Stimulated activated CD4-positive, alpha-beta T cell treated with anti-CD3 and anti-CD28 coated beads, Interleukin-1b, Interleukin-23, amount 100 ng/mL, for 24 hours (primary cell): Measurements from ENCODE around the gene TNS2.
"Not testable (repeated sequence)": the region's sequence is repeated elsewhere in the genome, so short reads cannot be mapped to it uniquely, and the experiment has no call there.

Experiments
- DNase-seq, 4 experiments: peaks; one replicate each; pipeline ENCODE4 v3.0.0-alpha.2; 2020; ENCODE audit warnings: low read depth in 4 of 4, low spot score in 1 of 4

The TNS2 gene

DNA sequence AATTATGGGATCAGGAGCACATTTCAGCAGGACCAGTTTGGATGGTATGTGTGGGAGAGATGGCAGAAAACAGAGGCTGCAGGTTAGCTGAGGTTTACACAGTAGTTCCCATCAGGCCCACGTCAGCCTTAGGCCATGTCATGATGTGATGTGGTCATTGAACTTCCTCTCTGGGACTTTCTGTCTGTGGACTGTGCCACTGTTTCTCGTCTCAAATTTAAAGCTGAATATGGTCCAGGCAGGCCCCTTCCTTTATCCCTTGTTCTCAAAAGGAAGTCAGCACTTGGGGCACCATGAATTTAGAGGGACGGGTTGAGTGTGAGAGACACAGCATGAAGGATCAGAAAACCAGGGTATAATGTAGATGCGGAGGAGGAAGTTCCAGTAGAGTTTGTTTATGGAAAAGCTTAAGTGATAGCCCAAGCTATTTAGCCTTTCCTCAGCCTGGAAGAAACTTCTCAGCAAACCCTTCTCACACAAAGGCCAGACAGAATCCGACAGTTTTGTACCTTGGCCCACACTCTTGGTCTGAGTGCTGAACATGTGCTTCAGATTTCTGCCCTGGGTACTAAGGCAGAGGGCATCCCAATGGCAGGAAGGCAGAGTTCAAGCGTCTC, 44.0 kb downstream of the TNS2 start:
- DNase-seq: no peak

GRCh38 chr12:53094394-53094787, 44.5 kb downstream of the TNS2 start:
- DNase-seq: no peak

GRCh38 chr12:53094796-53095595, 45.1 kb downstream of the TNS2 start:
- DNase-seq: not testable (repeated sequence)

DNA sequence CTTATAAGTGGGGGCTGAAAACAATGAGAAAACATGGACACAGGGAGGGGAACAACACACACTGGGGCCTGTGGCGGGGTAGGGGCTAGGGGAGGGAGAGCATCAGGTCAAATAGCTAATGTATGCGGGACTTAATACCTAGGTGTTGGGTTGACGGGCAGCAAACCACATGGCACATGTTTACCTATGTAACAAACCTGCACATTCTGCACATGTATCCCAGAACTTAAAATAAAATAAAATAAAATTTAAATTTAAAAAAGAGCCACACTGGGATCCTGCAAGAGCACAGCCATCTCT, 45.7 kb downstream of the TNS2 start:
- not testable (repeated sequence) for DNase-seq

DNA sequence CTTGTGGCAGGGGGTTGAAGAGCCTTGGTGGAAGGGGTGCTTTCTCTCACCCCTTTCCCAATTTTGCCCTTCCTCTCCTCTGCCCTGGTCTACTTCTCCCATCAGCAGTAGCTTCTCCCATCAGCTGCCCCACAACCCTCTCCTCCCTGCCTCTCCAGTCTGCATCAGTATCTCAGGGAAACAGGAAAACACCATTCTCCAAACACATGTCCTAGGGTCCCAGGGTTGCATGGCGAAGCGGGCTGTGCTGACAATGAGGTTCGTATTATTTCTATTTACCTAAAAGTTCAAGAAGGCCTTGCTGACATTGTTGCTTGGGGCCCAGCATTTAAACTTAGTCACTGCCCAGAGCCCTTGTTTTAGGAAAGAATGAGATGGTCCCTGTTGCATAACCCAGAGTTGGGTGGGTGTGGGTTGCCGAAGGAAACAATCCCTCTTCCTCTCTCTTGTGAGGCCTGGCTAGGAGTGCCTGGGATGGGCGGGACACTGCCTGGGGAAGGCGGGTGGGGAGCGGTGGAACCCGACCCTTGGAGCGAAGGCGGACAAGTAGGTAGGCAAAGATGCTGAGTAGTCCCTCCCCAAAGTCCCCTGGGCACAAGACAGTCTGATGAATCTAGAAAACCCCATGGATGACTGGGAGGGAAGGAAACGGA, 46.4 kb downstream of the TNS2 start:
- no peak for DNase-seq

- no peak for DNase-seq
Measured at GRCh38 chr12:53096759-53097158, 46.9 kb downstream of the TNS2 start.

GRCh38 chr12:53097207-53097563, 47.3 kb downstream of the TNS2 start:
- no peak for DNase-seq

- peak in 2 of 4 experiments; percentile 37 to 61 for DNase-seq
Measured at GRCh38 chr12:53097564-53098353, 47.9 kb downstream of the TNS2 start, which contains the start of gene IGFBP6. IGFBP6 (plus strand) TSS chr12:53097667; CDS start chr12:53097718, 51 bp downstream.

- DNase-seq: no peak
Measured at GRCh38 chr12:53098354-53098981, 48.6 kb downstream of the TNS2 start.

DNA sequence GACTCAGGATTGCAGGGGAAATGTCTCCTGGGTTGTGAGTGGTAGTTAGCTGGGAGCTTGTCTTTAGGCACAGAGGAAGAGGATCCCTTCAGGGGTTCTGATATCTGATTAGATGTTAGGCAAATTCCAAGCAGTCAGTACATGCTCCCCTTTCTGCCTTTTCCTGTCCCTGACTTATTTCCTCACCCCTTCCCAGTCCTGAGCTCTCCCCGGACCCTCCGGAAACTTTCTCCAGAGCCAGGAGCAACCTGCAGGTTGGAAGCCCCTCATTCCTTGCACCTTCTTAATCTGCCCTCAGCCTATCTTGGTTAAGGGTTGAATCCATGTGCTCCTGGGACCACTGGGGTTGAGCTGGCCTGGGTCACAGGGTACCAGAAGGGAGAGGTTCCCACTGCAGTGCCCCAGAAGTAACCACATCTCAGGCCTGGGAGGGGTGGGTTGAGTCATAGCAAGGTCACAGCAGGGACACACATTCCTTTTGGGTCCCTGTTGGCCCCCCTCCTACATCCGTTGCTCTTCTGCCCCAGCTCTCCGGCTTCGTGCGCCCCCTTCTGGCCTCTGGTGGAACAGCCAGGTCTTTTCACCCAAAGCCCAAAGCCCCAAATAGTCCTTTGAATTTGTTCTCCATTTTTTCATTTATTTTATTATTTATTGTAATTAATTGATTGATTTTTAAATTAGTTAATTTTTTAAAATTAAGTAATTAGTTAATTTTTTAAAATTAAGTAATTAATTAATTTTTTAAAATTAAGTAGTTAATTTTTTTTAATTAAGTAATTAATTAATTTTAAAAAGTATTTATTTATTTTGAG, 49.4 kb downstream of the TNS2 start:
- DNase-seq: peak; percentile 78 to 84 (median 82)

DNA sequence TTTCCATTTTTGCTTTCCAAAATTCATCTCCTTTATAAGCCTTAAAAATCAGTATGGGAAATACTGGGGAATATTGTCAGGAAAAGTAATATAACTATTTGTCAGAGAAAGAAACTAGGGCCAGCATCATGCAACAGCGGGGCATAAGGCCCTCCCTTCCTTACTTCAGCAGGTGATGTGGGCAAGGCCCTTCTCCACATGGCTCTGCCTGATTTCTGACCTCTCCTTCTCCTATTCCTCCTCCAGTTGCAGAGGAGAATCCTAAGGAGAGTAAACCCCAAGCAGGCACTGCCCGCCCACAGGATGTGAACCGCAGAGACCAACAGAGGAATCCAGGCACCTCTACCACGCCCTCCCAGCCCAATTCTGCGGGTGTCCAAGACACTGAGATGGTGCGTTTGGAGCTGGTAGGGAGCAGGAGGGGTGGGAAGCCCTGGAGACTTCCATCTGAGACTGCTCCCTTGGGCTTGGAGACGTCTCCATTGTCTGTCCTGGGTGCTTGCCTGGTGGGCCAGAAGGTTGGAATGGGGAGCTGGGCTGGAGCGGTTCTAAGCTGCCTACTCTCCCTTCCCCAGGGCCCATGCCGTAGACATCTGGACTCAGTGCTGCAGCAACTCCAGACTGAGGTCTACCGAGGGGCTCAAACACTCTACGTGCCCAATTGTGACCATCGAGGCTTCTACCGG, 50.7 kb downstream of the TNS2 start:
- DNase-seq: no peak

GRCh38 chr12:53101266-53101665, 51.4 kb downstream of the TNS2 start:
- no peak for DNase-seq

DNA sequence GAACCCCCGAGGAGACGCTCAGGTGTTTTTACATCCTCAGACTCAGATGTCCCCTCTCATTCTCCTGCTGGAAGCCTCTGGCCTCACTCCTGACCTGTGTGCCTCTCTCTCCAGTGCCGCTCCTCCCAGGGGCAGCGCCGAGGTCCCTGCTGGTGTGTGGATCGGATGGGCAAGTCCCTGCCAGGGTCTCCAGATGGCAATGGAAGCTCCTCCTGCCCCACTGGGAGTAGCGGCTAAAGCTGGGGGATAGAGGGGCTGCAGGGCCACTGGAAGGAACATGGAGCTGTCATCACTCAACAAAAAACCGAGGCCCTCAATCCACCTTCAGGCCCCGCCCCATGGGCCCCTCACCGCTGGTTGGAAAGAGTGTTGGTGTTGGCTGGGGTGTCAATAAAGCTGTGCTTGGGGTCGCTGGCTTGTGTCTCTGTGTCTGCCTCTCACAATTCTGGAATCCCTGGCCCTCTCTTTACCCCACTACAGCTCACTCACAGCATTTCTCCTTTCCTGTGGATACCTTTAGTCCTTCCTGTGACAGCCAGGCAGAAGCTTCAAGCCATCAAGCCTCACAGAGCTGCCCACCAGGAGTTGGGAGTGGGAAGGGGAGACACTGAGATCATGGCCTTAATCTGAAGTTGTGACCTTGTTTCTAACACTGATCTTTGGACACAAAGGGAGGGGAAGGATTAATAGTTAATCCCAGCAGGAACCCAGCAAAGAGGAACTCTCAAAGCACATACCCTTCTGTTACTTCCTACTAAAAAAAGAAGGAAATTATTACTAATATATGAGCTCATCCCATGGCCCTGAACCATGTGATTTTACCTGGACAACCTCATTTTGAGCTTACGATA, 52.3 kb downstream of the TNS2 start:
- no peak for DNase-seq

GRCh38 chr12:53102883-53103807, 53.3 kb downstream of the TNS2 start, which contains the start of gene SOAT2:
SOAT2 (plus strand) TSS chr12:53103486; CDS start chr12:53103578, 92 bp downstream.
- peak in 2 of 4 experiments; percentile 25 to 32 for DNase-seq

DNA sequence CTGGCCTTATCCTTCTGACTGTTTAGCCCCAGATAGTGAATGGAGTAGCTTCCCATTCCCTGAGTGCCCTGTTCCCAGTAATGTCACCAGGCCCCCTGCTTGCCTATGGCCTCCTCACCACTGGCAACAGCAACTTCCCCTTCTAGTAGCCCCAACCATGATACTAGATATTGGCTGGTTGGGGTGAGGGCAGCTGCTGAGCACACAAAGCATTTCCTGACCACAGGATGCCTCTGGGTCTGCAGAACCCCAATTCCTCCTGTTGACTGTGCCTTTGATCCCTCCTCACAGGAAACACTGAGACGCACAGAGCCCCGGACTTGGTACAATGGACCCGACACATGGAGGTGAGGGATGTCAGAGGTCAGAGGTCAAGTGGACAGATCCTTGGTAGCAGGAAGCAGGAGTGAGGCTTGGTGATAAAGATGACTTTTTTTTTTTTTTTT, 54.0 kb downstream of the TNS2 start:
- no peak for DNase-seq

- no peak for DNase-seq
Measured at GRCh38 chr12:53105256-53105655, 55.4 kb downstream of the TNS2 start.

GRCh38 chr12:53105712-53106439, 56.0 kb downstream of the TNS2 start:
- no peak for DNase-seq
